SK-MEL-5 (cell line): ENCODE data around the gene THADA. TPM values are rescaled to one million over a fixed set of nuclear protein-coding genes. Genes with fewer than 3 reads are reported as not detected.
"Not testable (repeated sequence)": the region's sequence is repeated elsewhere in the genome, so short reads cannot be mapped to it uniquely, and the experiment has no call there.

ENCODE experiments used
- DNase-seq: peaks from one replicate; pipeline ENCODE4 v3.0.0-alpha.2; 2016; ENCODE audit warnings: low read depth, low spot score
- in situ Hi-C: cut with HindIII; loops from 2 replicates; pipeline ENCODE4 v1.10.0; 2016; ENCODE audit warnings: low sequenced_read_pairs, high pct_unique_total_duplicates, low pct_unique_long_range_greater_than_20kb
- total RNA-seq: library from RNA; depleted of rRNA; stranded (reverse); fragments of >200 nt; shearing (Covaris generic); gene quantifications from 2 replicates; pipeline ENCODE4 v1.2.3, GENCODE V29; 2014

THADA gene
- total RNA-seq, 1 experiment from 2014 or later, result 50.3 TPM

DNA sequence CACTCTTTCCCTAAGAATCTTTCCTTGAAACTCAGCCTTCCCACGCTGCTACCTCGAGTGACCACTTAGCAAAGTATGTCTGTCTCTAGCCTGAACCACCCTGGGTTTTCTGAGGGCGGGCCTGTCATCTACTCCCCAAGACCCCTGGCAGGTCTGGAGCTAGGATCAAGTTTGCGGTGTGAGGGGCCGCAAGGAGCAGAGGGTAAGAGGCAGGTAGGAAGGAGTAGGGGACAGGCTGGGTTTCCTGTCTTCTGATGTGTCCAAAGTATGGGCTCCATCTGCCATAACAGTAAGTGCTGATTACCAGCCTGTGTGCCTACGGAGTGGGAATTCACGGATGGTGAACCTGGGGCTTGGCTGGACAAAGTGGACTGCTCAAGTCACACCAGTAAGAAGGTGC, 394.8 kb downstream of the THADA start:
- in situ Hi-C loops, result no loop called here

DNA sequence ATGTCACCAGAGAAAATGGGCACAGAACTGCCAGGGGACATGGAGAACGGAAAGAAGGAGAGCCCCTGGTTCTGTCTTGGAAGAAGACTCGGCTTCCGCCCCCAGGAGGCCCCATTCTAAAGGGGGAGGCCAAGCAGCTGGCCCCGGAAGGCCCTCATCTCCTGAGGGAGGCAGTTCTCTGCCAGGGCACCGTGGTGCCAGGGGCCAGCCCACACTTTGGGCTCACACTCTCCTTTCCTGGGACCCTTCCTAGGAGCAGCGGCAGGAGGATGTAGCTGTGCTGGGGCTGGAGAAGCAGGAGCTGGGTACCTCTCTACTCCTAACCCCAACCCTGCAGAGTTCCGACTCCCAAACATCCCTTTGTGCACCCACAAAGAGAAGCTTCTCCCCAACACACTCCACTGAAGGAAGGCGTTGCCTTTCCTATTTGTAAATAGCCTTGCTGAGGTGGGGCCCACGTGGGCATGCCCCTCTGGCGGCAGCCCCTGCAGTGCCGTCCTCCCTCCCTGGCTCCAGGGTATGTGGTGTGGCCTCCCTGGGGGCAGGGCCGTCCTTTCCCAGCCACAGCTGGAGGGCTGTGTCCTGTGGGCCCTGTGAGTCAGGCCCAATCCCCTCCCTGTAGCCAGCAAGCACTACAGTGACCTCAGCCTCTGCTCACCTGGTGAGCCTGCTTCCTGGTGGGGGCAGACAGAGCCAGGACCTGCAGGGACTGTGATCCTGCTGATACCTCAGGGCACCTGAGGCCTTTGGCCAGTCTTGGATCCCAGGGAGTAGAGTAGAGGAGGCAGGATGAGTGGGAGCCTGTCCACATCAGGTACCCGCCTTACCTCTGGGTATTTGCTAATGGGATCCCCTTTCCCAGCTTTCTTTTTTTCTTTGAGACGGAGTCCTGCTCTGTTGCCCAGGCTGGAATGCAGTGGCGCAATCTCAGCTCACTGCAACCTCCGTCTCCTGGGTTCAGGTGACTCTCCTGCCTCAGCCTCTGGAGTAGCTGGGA, 396.0 kb downstream of the THADA start:
- no peak for DNase-seq
- in situ Hi-C loops, result no loop called here

More for the DNA sequence above, 394.8 kb downstream of the THADA start:
- DNase-seq, result no peak

DNA sequence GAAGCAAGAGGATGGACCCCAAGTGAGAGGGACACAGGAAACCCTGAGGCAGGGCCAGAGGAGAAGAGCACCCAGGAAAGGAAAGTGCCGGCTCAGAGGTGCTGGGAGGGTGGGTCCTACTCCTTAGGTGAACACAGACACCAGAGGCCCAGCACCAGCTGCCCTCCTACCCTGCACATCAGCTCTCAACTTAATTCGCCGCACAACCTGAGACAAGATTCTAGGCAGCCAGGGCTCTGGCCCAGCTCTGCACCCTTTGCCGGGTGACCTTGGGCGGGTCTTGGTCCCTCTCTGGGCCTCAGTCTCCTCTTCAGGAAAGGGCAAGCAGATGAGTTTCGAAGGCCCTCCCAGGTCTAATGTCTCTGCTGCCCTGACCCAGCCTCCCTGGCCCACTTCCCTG, 397.6 kb downstream of the THADA start:
- in situ Hi-C loops, result no loop called here
- no peak for DNase-seq

DNA sequence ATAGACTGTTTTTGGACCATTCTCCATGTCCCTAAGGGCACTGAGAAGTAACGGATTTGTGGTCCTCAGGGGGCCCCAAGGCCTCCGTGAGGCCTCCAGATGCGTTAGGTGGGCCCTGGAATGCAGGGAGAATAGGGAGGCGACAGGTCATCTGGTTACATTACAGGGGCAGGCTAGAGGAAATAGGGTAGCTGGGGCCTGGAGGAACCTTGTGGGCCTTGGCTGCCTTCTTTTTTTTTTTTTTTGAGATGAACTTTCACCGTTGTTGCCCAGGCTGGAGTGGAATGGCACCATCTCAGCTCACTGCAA, 398.3 kb downstream of the THADA start:
- in situ Hi-C loops, result no loop called here
- no peak for DNase-seq

DNA sequence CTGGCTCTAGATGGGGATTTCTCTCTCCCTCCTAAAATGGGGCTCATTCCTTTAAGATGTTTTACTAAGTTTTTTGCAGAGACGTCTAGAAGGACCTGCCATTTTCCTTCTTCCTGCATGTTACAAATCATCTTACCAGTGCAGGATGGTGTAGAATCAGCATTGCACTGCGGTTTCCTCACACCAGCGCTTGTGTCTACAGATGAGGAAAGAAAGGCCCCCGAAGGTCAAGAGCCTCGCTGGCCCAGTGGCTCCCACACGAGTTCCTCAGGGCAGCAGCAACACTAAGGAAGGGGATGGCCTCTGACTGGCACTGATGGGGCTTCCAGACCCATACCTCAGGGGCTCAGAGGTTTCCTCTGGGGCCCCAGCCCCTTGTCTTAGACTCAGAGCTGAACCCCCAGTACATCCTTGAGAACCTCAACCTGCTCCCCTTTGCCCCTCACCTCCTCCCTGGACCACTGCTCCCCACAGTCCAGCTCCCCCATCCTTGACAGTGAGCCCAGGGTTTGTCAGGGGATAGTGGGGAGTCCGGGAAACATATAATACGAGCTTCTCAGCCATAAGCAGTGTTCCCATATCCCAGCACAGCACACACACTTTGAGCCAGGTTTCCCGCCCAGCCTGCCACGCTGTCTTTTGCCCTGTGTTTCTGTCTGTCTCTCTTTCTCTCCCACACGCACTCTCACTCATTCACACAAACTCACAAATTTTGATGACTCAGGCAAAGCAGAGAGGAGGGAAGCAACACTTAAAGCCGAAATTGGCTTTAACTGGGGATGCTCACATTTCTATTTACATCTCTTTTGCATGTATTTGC, 398.9 kb downstream of the THADA start:
- DNase-seq, result no peak
- in situ Hi-C loops, result no loop called here

DNA sequence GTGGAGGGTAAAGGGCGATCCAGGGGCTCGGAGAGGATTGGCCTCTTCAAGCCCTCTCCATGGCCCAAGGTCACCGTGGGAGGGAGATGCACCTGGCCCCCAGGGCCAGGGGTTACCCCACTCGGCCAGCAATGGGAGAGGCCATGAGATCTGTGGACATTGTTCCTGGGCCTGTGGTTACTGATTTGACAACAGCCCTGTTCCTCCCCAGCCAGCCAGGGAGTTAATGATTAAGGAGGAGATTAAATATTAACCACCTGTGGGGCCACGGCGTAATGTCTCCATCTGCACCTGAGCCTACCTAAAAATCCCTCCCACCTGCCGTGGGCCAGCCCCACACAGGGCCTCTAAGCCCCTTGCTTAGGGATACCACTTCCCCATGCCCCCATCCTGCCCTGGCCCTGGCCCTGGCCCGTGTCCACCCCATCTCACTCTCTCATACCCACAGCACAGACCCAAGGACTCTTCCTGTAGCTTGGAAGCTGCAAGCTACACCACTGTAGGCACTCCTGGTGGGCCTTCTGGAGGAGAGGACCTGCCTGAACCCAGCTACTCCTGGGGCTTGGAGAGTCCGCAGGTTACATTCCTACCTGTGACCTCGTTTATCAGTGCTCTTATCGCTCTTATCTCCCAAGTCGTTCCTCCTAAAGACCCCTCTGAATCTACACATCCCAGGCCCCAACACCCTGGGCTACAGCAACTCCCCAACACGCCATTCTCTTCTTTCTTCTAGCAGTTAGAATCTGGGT, 401.5 kb downstream of the THADA start:
- no peak for DNase-seq
- in situ Hi-C loops, result no loop called here

DNA sequence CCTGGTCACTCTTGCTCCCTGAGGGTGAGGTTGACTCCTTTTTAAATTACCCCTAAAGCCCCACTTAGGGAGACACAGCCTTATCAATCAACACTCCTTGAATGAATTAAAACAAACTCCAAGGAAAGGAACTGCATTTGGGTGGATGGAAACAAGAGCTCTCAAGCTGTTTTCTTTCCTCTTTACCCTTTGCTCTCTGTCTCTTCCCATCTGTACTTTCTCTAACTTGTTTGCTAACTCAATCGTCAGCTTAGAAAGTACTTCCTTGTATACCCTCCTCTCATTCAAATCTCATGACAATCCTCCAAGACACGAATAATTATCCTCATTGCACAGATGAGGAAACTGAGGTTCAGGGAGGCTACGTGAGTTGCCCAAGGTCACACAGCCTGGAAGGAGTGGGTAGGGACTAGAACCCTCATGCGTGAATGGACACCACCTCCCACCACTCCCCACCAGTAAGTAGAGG, 402.2 kb downstream of the THADA start:
- no peak for DNase-seq
- in situ Hi-C loops, result no loop called here

DNA sequence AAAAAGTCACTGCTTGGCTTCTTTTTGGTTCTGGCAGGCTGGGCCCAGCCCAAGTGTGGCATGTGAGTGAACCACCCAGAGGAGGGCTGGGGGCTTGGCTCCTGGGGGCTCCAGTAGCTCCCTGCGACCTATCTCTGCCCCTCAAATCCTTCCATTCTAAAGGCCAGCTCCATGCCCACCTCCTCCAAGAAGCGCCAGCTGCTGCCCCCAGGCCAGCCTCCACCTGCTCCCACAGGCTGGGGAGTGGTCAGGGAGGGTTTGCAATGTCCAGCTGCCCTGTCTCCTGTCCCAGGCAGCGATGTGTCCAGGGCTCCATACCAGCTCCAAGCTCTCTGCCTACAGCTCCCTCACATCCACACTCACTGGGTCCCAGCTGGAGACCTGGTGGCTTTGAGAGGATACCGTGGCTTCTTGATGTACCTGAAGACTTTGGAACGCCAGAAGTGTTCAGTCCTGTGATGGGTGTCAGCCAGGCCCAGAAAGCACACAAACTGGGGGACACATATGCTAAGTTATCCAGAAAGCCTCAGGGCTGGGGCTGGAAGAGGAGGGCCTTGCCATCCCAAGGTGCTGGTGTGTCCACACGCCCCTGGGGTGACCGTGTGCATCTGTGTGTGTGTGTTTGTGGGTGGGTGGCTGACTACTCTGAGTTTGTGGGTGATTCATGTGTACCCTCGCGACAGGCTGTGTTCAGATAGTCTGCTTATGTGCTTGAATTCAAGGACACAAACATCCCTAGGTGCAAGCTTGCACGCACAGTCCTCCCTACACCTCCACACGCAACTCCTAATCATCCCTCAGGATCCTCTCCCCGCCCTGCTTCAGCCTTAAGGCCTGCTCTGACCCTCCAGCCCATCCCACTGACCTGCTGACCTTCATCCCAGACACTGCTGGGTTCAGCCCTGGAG, 402.8 kb downstream of the THADA start:
- in situ Hi-C loops, result no loop called here
- no peak for DNase-seq

DNA sequence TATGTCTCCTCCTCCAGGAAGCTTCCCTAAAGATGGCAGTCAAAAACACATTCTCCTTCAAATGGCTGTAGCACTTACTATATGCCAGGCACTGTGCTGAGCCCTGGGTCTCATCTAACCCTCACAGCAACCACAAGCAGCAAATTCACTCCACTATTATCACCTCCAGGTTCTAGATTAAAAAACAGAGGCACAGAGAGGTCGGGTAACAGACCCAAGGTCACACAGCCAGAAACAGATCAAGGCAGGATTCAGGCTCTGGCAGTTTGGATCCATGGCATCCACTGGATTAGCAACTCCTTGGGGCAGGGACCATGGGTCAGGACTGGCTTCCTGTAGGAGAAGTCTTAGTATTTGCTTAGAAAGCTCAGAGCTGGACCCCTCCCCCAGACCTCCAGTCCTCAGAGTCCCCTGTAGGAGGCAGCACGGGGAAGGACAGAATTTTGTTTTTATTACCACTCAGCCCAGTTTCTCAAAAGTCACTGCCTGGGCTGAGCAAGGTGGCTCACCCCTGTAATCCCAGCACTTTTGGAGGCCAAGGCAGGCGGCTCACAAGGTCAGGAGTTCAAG, 403.8 kb downstream of the THADA start:
- in situ Hi-C loops, result no loop called here
- peak; percentile 58 for DNase-seq

DNA sequence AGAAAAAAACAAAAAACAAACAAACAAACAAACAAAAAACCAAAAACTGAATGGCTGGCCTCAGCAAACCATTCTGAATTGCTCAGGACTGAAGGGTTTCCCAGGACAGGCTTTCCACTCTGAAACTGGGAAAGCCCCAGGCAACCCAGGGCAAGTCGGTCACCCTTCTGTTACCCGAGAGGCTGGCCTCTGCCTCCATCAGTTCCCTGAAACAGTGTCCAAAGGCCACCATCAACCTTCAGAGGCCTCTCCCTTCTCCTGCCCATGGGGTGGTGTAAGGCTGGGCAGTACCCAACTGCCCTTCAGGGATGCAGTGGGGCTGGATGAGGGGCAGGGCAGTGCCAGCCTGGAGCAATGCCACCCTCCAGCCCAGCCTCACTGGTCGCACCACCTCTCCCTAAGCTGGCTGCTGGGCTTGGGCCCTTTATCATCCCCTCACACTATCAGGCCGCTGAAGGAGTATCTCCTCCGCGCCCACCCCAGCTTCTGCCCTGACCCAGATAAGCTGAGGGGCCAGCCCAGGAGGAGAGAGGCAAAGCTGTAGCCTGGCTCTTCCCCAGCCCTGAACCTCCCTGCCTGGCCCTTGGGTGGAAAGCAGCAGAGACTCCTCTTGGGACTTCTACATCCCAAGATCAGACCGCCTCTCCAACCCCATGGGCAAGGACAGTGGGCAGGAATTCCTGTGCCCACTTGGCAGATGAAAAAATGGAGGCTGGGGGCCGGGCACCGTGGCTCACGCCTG, 405.4 kb downstream of the THADA start:
- in situ Hi-C loops, result no loop called here
- DNase-seq, result no peak

DNA sequence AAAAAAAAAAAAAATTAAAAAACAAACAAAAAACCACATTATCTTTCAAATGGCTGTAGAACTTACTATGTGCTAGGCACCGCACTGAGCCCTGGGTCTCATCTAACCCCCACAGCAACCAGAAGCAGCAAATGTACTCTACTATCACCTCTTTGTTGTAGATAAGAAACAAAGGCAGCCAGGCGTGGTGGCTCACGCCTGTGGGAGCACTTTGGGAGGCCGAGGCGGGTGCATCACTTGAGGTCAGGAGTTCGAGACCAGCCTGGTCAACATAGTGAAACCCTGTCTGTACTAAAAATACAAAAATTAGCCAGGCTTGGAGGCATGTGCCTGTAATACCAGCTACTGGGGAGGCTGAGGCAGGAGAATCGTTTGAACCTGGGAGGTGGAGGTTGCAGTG, 406.0 kb downstream of the THADA start:
- DNase-seq, in situ Hi-C loops: not testable (repeated sequence)

DNA sequence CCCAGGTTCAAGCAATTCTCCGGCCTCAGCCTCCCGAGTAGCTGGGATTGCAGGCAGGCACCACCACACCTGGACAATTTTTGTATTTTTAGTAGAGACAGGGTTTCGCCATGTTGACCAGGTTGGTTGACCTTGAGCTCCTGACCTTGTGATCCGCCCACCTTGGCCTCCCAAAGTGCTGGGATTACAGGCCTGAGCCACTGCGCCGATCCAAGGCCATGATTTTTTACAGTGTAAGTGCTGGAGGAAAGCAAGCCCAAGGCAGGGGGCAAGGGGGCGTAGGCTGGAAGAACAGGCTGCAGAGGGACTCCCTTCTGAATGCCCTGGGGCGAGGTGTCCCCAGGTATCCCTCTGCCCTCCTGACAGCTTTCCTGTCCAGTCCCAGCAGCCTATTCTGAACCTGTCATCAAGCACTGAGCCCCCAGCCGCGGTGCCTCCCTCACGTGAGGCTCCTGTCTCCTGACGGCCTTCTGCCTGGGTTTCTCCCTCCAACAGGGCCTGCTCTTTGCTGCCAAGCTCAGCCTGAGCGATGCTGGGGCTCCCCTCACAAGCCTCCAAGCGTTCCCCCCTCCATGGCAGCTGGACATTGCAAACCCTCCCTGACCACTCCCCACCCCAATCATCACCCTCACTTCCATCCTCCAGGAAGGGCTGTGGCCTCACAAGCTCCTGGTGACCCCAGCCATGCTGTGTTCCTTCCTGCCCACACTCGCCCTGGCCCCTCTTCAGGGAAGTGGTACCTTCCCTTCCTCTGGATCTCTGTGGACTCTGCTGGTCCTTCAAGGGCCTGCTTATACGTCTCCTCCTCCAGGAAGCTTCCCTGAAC, 407.1 kb downstream of the THADA start:
- in situ Hi-C loops, result no loop called here
- no peak for DNase-seq

DNA sequence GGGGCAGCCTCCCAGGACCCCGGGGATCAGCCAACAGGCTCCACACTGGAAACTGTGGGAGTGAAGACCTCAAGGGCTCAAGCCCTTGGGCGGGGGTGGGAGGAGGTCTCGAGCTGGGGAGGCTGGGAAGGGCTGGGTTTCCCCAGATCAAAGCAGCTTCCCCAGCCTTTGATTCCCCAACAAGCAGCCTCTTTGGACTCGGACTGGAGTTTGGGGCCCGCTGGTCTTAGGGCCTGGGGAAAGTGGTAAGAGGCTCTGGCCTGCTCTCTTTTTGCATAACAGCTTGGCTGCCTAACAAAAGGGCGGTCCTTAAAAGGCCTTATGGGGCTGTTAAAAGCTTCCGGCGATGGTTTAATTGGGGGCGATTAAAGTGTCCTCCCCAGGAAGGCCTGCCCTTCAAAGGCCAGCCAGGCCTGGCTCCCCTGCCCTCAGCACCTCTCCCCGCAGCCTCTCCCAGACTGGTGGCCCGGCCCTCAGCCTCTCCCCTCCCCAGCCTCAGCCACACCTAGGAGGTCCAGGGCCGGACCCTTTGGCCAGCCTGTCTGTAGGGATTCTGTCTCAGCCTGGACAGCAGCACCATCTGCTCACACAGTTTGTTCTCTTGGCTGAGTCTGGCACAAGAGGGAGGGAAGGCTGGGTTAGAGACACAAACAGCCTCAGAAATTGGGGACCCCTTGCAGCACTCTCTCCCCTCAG, 409.0 kb downstream of the THADA start:
- no peak for DNase-seq
- in situ Hi-C loops, result no loop called here

DNA sequence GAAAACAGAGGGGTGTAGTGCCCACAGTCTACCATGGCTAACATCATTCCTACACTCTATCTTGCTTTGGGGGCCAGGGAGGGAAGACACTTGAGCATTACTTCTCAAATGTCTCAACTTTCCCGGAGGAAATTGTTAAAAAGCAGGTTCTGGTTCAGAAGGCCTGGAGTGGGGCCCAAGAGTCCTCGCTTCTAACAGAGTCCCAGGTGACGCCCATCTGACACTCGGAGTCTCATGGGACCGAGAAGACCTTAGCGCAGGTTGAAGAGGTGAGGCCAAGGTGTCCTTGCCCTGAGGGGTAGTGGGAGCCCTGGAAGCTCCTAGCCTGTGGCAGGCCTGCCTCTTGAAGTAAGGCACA, 409.5 kb downstream of the THADA start:
- in situ Hi-C loops, result no loop called here

DNA sequence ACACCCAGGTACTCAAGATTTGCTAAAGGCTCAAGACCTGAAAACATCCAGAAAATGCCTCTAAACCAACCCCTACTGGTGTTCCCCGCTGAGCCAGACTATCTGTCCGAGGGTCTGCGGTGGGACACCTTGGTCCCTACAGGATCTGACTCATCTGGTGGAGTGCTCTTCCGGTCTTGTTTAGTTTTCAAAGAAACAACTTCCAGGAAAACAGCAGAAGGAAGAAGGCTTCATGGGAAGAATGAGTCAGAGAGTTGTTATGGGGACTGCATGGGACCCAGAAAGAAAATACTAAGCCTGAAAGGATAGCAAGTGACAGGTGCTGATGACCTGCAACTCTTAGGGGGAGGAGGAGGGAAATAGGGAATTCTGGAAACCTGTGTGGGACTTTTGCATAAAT, 410.7 kb downstream of the THADA start:
- no peak for DNase-seq
- in situ Hi-C loops, result no loop called here

More for the DNA sequence above, 409.5 kb downstream of the THADA start:
- no peak for DNase-seq
